Measurements from ENCODE around the gene CDC16. TPM values are rescaled to one million over a fixed set of nuclear protein-coding genes. Genes with fewer than 3 reads are reported as not detected.

Gene CDC16
- total and polyA plus RNA-seq, 9 of the 15 experiments (the other 6 are each of a cell fraction or from before 2014, with no cell fraction given) = 23.2 to 102 (median 51.6) TPM

DNA sequence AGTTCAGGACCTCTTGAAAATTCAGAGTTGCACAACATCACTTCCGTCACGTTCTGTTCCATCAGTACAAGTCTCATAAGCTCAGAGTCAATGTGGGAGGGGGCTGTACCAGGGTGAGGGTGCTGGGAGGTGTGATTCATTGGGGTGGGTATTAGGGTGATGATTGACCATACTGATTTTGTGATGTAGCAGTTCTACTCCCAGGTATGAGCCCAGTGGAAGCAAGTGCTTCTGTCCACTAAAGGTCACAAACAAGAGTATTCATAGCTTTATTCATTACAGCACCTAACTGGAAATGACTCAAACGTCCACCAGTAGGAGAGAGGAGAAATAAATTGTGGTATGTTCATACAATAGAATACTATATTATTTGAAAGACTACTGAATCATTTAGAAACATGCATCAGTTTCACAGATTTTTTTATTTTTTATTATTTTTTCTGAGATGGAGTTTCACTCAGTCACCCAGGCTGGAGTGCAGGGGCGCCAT lies 34.6 kb downstream of the CDC16 start:
- no peak overlapping the region for H3K4me3 ChIP-seq
- BruUV-seq (replicated peaks) = no TSS peak
- CTCF ChIA-PET (ENCODE audit: low intra/inter-chr PET ratio) = no interaction called here
- peaks cover 2% of the 10 kb centered on the region; the same call in 1 of the 2 replicates for H3K9me3 ChIP-seq (replicated peaks; ENCODE audit: control insufficient read depth, insufficient read depth, low read depth, low read length)
- no peaks in the 10 kb centered on the region for H3K27me3 ChIP-seq (ENCODE audit: control insufficient read depth in 2 of 2, insufficient read depth in 2 of 2, low read length in 2 of 2)
- FAIRE-seq (no peak), ATAC-seq (no peak), DNase-seq (ENCODE audit: extremely low read depth in 1 of 4, low spot score in 3 of 4) (no peak)
- H4K20me1 ChIP-seq (replicated peaks; ENCODE audit: control insufficient read depth, insufficient read depth, low read length) = no peaks in the 10 kb centered on the region; the same call in 1 of the 2 replicates
- intact Hi-C loops (cut with micrococcal nuclease) = loop anchor here (1.0 kb wide), 1 partner anchor 35 kb away; no protein-coding TSS in a partner anchor
- no peak overlapping the region for H2AFZ ChIP-seq (ENCODE audit: low read depth, low read length)
- H3K4me2 ChIP-seq (ENCODE audit: insufficient read depth, low read length) = no peak overlapping the region
- peaks cover 77% of the 10 kb centered on the region for H3K36me3 ChIP-seq (ENCODE audit: control insufficient read depth, insufficient read depth, low read length)
- TF ChIP-seq HMGN3 (IDR thresholded peaks at IDR 0.05; ENCODE audit: borderline replicate concordance, extremely low read depth, insufficient read length, low read depth, low read length) (no peak), SRSF3 (IDR thresholded peaks at IDR 0.05; ENCODE audit: insufficient read depth, low read length) (no peak), ZNF232 (CRISPR knock-in tag; IDR thresholded peaks at IDR 0.05) (no peak), DIDO1 (tag; IDR thresholded peaks at IDR 0.05; ENCODE audit: low read depth) (no peak)
- TF ChIP-seq, protein P1, sequence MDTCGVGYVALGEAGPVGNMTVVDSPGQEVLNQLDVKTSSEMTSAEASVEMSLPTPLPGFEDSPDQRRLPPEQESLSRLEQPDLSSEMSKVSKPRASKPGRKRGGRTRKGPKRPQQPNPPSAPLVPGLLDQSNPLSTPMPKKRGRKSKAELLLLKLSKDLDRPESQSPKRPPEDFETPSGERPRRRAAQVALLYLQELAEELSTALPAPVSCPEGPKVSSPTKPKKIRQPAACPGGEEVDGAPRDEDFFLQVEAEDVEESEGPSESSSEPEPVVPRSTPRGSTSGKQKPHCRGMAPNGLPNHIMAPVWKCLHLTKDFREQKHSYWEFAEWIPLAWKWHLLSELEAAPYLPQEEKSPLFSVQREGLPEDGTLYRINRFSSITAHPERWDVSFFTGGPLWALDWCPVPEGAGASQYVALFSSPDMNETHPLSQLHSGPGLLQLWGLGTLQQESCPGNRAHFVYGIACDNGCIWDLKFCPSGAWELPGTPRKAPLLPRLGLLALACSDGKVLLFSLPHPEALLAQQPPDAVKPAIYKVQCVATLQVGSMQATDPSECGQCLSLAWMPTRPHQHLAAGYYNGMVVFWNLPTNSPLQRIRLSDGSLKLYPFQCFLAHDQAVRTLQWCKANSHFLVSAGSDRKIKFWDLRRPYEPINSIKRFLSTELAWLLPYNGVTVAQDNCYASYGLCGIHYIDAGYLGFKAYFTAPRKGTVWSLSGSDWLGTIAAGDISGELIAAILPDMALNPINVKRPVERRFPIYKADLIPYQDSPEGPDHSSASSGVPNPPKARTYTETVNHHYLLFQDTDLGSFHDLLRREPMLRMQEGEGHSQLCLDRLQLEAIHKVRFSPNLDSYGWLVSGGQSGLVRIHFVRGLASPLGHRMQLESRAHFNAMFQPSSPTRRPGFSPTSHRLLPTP (IDR thresholded peaks at IDR 0.05; ENCODE audit: borderline replicate concordance, extremely low read depth, insufficient read length) = no peak
- TF ChIP-seq, protein P2, sequence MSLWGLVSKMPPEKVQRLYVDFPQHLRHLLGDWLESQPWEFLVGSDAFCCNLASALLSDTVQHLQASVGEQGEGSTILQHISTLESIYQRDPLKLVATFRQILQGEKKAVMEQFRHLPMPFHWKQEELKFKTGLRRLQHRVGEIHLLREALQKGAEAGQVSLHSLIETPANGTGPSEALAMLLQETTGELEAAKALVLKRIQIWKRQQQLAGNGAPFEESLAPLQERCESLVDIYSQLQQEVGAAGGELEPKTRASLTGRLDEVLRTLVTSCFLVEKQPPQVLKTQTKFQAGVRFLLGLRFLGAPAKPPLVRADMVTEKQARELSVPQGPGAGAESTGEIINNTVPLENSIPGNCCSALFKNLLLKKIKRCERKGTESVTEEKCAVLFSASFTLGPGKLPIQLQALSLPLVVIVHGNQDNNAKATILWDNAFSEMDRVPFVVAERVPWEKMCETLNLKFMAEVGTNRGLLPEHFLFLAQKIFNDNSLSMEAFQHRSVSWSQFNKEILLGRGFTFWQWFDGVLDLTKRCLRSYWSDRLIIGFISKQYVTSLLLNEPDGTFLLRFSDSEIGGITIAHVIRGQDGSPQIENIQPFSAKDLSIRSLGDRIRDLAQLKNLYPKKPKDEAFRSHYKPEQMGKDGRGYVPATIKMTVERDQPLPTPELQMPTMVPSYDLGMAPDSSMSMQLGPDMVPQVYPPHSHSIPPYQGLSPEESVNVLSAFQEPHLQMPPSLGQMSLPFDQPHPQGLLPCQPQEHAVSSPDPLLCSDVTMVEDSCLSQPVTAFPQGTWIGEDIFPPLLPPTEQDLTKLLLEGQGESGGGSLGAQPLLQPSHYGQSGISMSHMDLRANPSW (CRISPR knock-in tag; IDR thresholded peaks at IDR 0.05) = no peak
- no peaks in the 10 kb centered on the region for H3K9me1 ChIP-seq (ENCODE audit: control insufficient read depth, insufficient read depth, low read length)
- H3K79me2 ChIP-seq (ENCODE audit: control insufficient read depth, insufficient read depth, low read length) = no peaks in the 10 kb centered on the region
- no peak overlapping the region for H3K27ac ChIP-seq (ENCODE audit: extremely low read depth, low read depth, low read length)
- H3K4me1 ChIP-seq (replicated peaks in 1 of 2; ENCODE audit: control insufficient read depth in 2 of 2, insufficient read depth in 2 of 2, low read length in 2 of 2) = no peaks in the 10 kb centered on the region
- in situ Hi-C loops (cut with MboI) = no loop called here
- WGBS (ENCODE audit: insufficient coverage, low coverage, missing lambda C conversion rate) = 80% methylated on average over 4 of the region's 4 CpGs
- POLR2A ChIA-PET = no interaction called here
- no peak overlapping the region for H3K9ac ChIP-seq (ENCODE audit: insufficient read depth in 1 of 2, low read depth in 2 of 2, low read length in 2 of 2)
